Upper lobe of left lung (tissue), 6 donors: Measurements from ENCODE around the gene PHF21A. TPM values are rescaled to one million over a fixed set of nuclear protein-coding genes. Genes with fewer than 3 reads are reported as not detected.
A peak's percentile ranks its signal among the peaks of the same experiment; 100 is the strongest.

Experiments
- ATAC-seq, 2 donors: fragments of 200-7000 bp; cut with Tn5 transposase; one replicate each; pipeline ENCODE4 v1.9.1; 2022; ENCODE audit warnings: mild to moderate bottlenecking in 2 of 2, moderate library complexity in 2 of 2; ENCODE audit not compliant: low FRiP score in 2 of 2
- DNase-seq, 2 donors: peaks; one replicate each; pipeline ENCODE4 v3.0.0-alpha.2; 2019 to 2020
- H3K27ac ChIP-seq, 4 donors: fragments of 200-600 bp; sonication (generic); one replicate each; pipeline ENCODE4 v1.5.1; 2016 to 2019
- H3K27me3 ChIP-seq, 4 donors: fragments of 200-600 bp; sonication (generic); one replicate each; pipeline ENCODE4 v1.5.1; 2017 to 2019
- H3K36me3 ChIP-seq, 4 donors: fragments of 200-600 bp; sonication (generic); one replicate each; pipeline ENCODE4 v1.5.1; 2016 to 2019
- H3K4me1 ChIP-seq, 4 donors: fragments of 200-600 bp; sonication (generic); one replicate each; pipeline ENCODE4 v1.5.1; 2018 to 2019
- H3K4me3 ChIP-seq, 4 donors: fragments of 200-600 bp; sonication (generic); one replicate each; pipeline ENCODE4 v1.5.1; 2017 to 2019; ENCODE audit warnings: mild to moderate bottlenecking in 2 of 4, moderate library complexity in 1 of 4
- H3K9me3 ChIP-seq, 4 donors: fragments of 200-600 bp; sonication (generic); one replicate each; pipeline ENCODE4 v1.5.1; 2018 to 2019
- EP300 ChIP-seq, 4 donors: sonication (generic); formaldehyde crosslinking; IDR thresholded peaks; one replicate each; pipeline ENCODE4 v1.5.1; 2017; ENCODE audit warnings: antibody characterized with exemption in 4 of 4, control low read depth in 2 of 4
- POLR2A ChIP-seq, 4 donors: fragments of 450-650 bp; IDR thresholded peaks; one replicate each; pipeline ENCODE4 v1.5.1; 2016 to 2017; ENCODE audit warnings: antibody characterized with exemption in 4 of 4, mild to moderate bottlenecking in 2 of 4
- POLR2AphosphoS5 ChIP-seq, 2 donors: sonication (generic); formaldehyde crosslinking; IDR thresholded peaks; one replicate each; pipeline ENCODE4 v1.5.1; 2017; ENCODE audit warnings: antibody characterized with exemption in 2 of 2
- WGBS, 2 donors: methylation state at CpG; one replicate each; pipeline ENCODE4 v1.1.5; 2017 to 2018; 5-methylcytosine and 5-hydroxymethylcytosine counted together
- total RNA-seq, 6 donors: library from RNA; depleted of rRNA in 4 of 6; stranded (reverse); fragments of >200 nt in 4 of 6; gene quantifications; one replicate each; pipeline versions ENCODE4 v1.1.0 to v1.2.1, GENCODE V29; 2016 to 2021
- TF ChIP-seq, protein P1 (sequence below), 6 experiments: fragments of 450-650 bp in 4 of 6; fragments of 200-600 bp in 2 of 6; sonication (generic) in 2 of 6; IDR thresholded peaks; one replicate each; pipeline ENCODE4 v1.5.1; 2016 to 2019; ENCODE audit warnings: antibody characterized with exemption in 6 of 6
- donor health status: DM: no; HTN: no; CAD: no; lungs with moderate emphysema.
- donor health status: DM: no; HTN: yes; CAD: no; lungs with severe emphysema.

PHF21A gene
- total RNA-seq, 6 donors from 2014 or later, result 21.1 to 99.5 (median 52.2) TPM

DNA sequence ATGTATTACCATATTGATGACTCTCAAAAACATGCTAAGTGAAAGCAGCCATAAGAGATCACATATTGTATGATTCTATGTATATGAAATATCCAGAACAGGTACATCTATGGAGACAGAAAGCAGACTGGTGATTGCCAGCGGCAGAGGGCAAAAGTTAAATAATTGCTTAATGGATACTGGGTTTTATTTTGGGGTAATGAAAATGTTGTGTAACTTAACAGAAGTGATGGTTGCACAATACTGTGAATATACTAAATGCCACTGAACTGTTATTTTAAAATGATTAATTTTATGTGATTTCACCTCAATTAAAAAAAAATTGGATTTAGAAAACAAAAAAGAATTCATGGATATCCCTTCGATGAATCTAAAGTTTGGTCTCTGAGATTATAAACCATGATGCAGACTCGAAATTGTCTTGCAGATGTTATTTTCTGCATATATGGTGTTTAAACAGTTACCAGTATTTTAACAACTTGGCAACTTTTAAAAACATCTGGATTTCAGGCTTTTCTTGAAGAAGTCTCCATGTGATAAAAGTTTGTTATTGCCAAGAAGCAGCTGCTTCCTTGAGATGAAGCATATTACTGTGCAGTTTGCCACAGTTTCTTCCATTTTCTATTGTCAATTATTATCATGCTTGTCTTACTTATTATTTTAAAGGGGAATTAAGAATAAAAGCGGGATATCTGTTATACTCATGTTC is 160.7 kb downstream of the PHF21A start:
- 71 to 74% methylated on average over 4 of the region's 4 CpGs for WGBS, 2 donors

DNA sequence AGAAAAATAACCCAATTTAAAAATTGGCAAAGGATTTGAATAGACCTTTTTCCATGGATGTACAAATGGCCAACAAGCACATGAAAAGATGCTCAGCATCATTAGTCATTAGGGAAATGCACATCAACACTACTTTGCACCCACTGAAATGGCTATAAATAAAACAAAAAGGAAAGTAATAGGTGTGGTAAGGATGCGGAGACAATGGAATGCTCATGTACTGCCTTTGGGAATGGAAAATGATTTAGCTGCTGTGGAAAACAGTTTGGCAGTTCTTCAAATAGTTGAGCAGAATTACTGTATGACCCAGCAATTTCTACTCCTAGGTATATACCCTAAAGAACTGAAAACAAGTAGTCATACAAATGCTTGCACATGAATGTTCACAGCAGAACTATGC is 161.4 kb downstream of the PHF21A start:
- H3K4me1 ChIP-seq, result no peaks in the 10 kb centered on the region
- DNase-seq, result no peak
- no peak overlapping the region for H3K27ac ChIP-seq
- no peak for ATAC-seq
- no peaks in the 10 kb centered on the region for H3K9me3 ChIP-seq
- TF ChIP-seq, protein P1, sequence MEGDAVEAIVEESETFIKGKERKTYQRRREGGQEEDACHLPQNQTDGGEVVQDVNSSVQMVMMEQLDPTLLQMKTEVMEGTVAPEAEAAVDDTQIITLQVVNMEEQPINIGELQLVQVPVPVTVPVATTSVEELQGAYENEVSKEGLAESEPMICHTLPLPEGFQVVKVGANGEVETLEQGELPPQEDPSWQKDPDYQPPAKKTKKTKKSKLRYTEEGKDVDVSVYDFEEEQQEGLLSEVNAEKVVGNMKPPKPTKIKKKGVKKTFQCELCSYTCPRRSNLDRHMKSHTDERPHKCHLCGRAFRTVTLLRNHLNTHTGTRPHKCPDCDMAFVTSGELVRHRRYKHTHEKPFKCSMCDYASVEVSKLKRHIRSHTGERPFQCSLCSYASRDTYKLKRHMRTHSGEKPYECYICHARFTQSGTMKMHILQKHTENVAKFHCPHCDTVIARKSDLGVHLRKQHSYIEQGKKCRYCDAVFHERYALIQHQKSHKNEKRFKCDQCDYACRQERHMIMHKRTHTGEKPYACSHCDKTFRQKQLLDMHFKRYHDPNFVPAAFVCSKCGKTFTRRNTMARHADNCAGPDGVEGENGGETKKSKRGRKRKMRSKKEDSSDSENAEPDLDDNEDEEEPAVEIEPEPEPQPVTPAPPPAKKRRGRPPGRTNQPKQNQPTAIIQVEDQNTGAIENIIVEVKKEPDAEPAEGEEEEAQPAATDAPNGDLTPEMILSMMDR (IDR thresholded peaks at IDR 0.05), result no peak
- TF ChIP-seq POLR2A (IDR thresholded peaks at IDR 0.05), result no peak
- no peak for TF ChIP-seq POLR2AphosphoS5 (IDR thresholded peaks at IDR 0.05)
- no peak for TF ChIP-seq EP300 (IDR thresholded peaks at IDR 0.05)
- WGBS, 2 donors, result 82 to 92% methylated on average over 1 of the region's 1 CpG
- H3K4me3 ChIP-seq, result no peak overlapping the region
- no peaks in the 10 kb centered on the region for H3K27me3 ChIP-seq
- peaks cover 0 to 33% (median 0%) of the 10 kb centered on the region in 4 donors for H3K36me3 ChIP-seq

More for the DNA sequence above, 160.7 kb downstream of the PHF21A start:
- Histone ChIP-seq H3K4me3 (no peak overlapping the region), H3K9me3 (no peaks in the 10 kb centered on the region), H3K36me3 (peaks cover 2 to 34% (median 5%) of the 10 kb centered on the region in 4 donors), H3K27ac (no peak overlapping the region), H3K27me3 (no peaks in the 10 kb centered on the region), H3K4me1 (no peaks in the 10 kb centered on the region)
- no peak for TF ChIP-seq POLR2AphosphoS5 (IDR thresholded peaks at IDR 0.05)
- TF ChIP-seq POLR2A (IDR thresholded peaks at IDR 0.05), result no peak
- no peak for TF ChIP-seq EP300 (IDR thresholded peaks at IDR 0.05)
- TF ChIP-seq, protein P1 (IDR thresholded peaks at IDR 0.05), result no peak
- no peak for DNase-seq
- no peak for ATAC-seq

DNA sequence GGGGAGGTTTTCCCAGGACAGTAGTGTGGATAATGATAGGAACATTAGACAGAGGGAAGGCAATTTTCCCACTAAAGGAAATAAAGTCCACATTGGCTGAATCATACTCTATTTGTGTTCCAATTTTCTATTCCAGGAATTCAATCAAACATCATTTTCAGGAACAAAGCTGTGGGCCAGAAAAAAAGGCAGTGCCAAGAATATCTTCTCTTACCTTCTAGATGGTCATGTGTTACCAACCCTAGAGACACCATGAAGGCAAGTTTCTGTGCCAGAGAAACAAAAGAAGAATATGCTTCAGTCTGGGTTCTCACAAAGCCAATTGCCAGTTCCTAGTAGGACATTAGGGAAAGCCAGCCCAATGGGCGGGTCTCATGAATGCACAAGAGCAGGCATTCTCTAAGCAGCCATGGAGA is 171.3 kb downstream of the PHF21A start:
- ATAC-seq (peak in 1 of 2 donors; percentile 29), DNase-seq (no peak)
- 100% methylated on average over 1 of the region's 1 CpG for WGBS, 2 donors
- Histone ChIP-seq H3K27me3 (no peaks in the 10 kb centered on the region), H3K36me3 (peaks cover 19 to 95% (median 61%) of the 10 kb centered on the region in 4 donors), H3K4me1 (no peaks in the 10 kb centered on the region), H3K4me3 (no peak overlapping the region), H3K9me3 (no peaks in the 10 kb centered on the region), H3K27ac (no peak overlapping the region)
- TF ChIP-seq, protein P1 (IDR thresholded peaks at IDR 0.05), result no peak
- no peak for TF ChIP-seq POLR2AphosphoS5 (IDR thresholded peaks at IDR 0.05)
- TF ChIP-seq EP300 (IDR thresholded peaks at IDR 0.05), result no peak
- TF ChIP-seq POLR2A (IDR thresholded peaks at IDR 0.05), result no peak

DNA sequence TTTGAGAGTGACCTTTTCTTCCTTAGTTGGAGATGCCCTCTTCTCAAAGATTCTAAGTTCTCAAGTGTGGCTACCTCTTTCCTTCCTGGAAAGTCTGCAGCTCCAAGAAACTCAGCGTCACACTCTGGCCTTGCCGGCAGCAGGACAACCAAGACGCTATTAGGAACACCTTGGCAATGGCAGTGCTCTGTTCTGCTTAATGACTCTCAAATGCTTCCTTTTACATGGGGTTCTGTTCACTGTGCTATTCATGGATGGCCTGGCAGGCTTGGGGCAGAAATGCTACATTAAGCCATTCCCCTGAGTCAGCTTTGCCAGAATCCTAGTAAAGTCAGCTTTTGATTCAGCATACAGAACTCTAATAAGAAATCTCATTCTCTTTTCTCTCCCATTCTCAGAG is 172.9 kb downstream of the PHF21A start:
- ATAC-seq (no peak), DNase-seq (no peak)
- H3K9me3 ChIP-seq, result no peaks in the 10 kb centered on the region
- no peak overlapping the region for H3K27ac ChIP-seq
- no peak for TF ChIP-seq POLR2AphosphoS5 (IDR thresholded peaks at IDR 0.05)
- TF ChIP-seq, protein P1 (IDR thresholded peaks at IDR 0.05), result no peak
- no peak for TF ChIP-seq EP300 (IDR thresholded peaks at IDR 0.05)
- TF ChIP-seq POLR2A (IDR thresholded peaks at IDR 0.05), result no peak
- H3K27me3 ChIP-seq, result no peaks in the 10 kb centered on the region
- 95 to 97% methylated on average over 3 of the region's 3 CpGs for WGBS, 2 donors
- H3K4me1 ChIP-seq, result no peaks in the 10 kb centered on the region
- H3K4me3 ChIP-seq, result no peak overlapping the region
- peaks cover 19 to 97% (median 71%) of the 10 kb centered on the region in 4 donors for H3K36me3 ChIP-seq

DNA sequence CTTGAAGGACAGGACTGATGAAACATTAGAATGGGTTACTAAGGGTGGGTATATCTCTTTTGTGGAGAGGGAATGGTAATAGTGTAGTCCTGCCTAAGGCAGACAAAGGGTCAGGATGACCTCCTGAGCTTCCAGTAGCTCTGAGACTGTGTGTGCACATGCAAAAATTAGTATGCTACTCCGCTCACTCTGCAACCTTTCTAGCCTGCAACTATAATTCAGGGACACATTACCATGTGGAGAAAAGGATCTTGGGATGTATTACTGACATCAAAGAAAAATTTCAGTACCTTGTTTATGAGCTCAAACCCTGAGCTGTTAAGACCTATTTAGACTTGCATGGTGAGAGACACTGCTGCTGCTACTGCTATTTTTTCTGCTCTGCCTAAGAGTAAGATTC is 173.4 kb downstream of the PHF21A start:
- Histone ChIP-seq H3K27me3 (no peaks in the 10 kb centered on the region), H3K4me1 (no peaks in the 10 kb centered on the region), H3K36me3 (peaks cover 19 to 95% (median 67%) of the 10 kb centered on the region in 4 donors), H3K4me3 (no peak overlapping the region), H3K27ac (no peak overlapping the region), H3K9me3 (no peaks in the 10 kb centered on the region)
- TF ChIP-seq POLR2A (IDR thresholded peaks at IDR 0.05), result no peak
- TF ChIP-seq, protein P1 (IDR thresholded peaks at IDR 0.05), result no peak
- DNase-seq, result no peak
- WGBS, 2 donors, result 88 to 94% methylated on average over 1 of the region's 1 CpG
- ATAC-seq, result no peak
